ENCODE data around the gene SFSWAP.
A peak's percentile ranks its signal among the peaks of the same experiment; 100 is the strongest.

SFSWAP gene

GRCh38 chr12:131687346-131688125 is 23.4 kb upstream of the SFSWAP start:
- Mint-ChIP-seq H3K27me3 (peaks cover 2% of the 10 kb centered on the region), H3K4me3 (no peak overlapping the region), H3K36me3 (ENCODE audit: low read depth) (no peaks in the 10 kb centered on the region)

GRCh38 chr12:131688131-131688844 is 22.6 kb upstream of the SFSWAP start:
- Mint-ChIP-seq H3K36me3 (ENCODE audit: low read depth) (no peaks in the 10 kb centered on the region), H3K9me3 (no peaks in the 10 kb centered on the region)

More at GRCh38 chr12:131687346-131688125, 23.4 kb upstream of the SFSWAP start:
- no peak for ATAC-seq
- Mint-ChIP-seq H3K4me1 (peaks cover 2% of the 10 kb centered on the region), H3K27ac (no peak overlapping the region), H3K9me3 (no peaks in the 10 kb centered on the region)
- no peak for DNase-seq

DNA sequence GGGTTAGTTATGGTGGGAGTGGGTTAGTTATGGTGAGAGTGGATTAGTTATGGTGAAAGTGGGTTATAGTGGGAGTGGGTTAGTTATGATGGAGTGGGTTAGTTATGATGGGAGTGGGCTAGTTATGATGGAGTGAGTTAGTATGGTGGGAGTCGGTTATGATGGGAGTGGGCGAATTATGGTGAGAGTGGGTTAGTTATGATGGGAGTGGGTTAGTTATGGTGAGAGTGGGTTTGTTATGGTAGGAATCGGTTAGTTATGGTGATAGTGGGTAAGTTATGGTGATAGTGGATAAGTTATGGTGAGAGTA is 22.1 kb upstream of the SFSWAP start:
- Mint-ChIP-seq H3K4me1 (no peaks in the 10 kb centered on the region), H3K27ac (no peak overlapping the region), H3K4me3 (no peak overlapping the region), H3K9me3 (no peaks in the 10 kb centered on the region), H3K36me3 (ENCODE audit: low read depth) (no peaks in the 10 kb centered on the region), H3K27me3 (no peaks in the 10 kb centered on the region)
- no peak for ATAC-seq
- DNase-seq = no peak

More at GRCh38 chr12:131688131-131688844, 22.6 kb upstream of the SFSWAP start:
- H3K27ac Mint-ChIP-seq = no peak overlapping the region
- H3K27me3 Mint-ChIP-seq = no peaks in the 10 kb centered on the region
- ATAC-seq (no peak), DNase-seq (no peak)
- H3K4me1 Mint-ChIP-seq = no peaks in the 10 kb centered on the region
- no peak overlapping the region for H3K4me3 Mint-ChIP-seq

DNA sequence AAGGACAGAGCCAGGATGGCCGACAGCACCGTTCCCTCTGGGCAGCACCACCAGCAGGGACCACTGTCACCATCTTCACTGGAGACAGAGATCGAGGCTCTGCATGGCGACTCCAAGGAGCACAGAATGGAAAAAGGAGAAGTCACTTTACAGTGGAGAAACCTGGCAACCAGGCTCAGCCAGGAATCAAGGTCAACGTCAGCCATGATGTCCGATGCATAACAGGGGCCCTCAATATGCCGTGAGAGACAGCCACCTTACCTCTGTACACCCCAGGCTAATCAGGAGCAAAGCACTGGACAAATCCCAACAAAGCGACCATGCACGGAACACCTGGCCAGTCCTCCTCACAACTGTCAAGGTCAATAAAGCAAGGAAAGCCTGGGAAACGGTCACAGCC is 20.6 kb upstream of the SFSWAP start:
- ATAC-seq = no peak
- no peak for DNase-seq
- Mint-ChIP-seq H3K4me3 (no peak overlapping the region), H3K27me3 (no peaks in the 10 kb centered on the region), H3K27ac (no peak overlapping the region), H3K9me3 (no peaks in the 10 kb centered on the region), H3K36me3 (ENCODE audit: low read depth) (no peaks in the 10 kb centered on the region), H3K4me1 (no peaks in the 10 kb centered on the region)

GRCh38 chr12:131692431-131692830 is 18.5 kb upstream of the SFSWAP start:
- ATAC-seq (no peak), DNase-seq (no peak)
- H3K4me1 Mint-ChIP-seq = no peaks in the 10 kb centered on the region
- no peaks in the 10 kb centered on the region for H3K9me3 Mint-ChIP-seq
- no peaks in the 10 kb centered on the region for H3K36me3 Mint-ChIP-seq (ENCODE audit: low read depth)
- H3K4me3 Mint-ChIP-seq = no peak overlapping the region
- H3K27me3 Mint-ChIP-seq = no peaks in the 10 kb centered on the region
- H3K27ac Mint-ChIP-seq = no peak overlapping the region

GRCh38 chr12:131693149-131693548 is 17.7 kb upstream of the SFSWAP start:
- Mint-ChIP-seq H3K4me1 (no peaks in the 10 kb centered on the region), H3K36me3 (ENCODE audit: low read depth) (no peaks in the 10 kb centered on the region), H3K27me3 (no peaks in the 10 kb centered on the region), H3K4me3 (no peak overlapping the region), H3K9me3 (no peaks in the 10 kb centered on the region), H3K27ac (no peak overlapping the region)
- DNase-seq (no peak), ATAC-seq (peak; percentile 20)

- ATAC-seq (no peak), DNase-seq (no peak)
- H3K9me3 Mint-ChIP-seq = no peaks in the 10 kb centered on the region
- H3K4me3 Mint-ChIP-seq = no peak overlapping the region
- no peaks in the 10 kb centered on the region for H3K36me3 Mint-ChIP-seq (ENCODE audit: low read depth)
- H3K27ac Mint-ChIP-seq = no peak overlapping the region
- no peaks in the 10 kb centered on the region for H3K4me1 Mint-ChIP-seq
- H3K27me3 Mint-ChIP-seq = no peaks in the 10 kb centered on the region
These were observed 16.6 kb upstream of the SFSWAP start for GRCh38 chr12:131694116-131694838.

- DNase-seq (no peak), ATAC-seq (no peak)
- H3K27ac Mint-ChIP-seq = no peak overlapping the region
- H3K4me3 Mint-ChIP-seq = no peak overlapping the region
- H3K36me3 Mint-ChIP-seq (ENCODE audit: low read depth) = no peaks in the 10 kb centered on the region
- peaks cover 2% of the 10 kb centered on the region for H3K27me3 Mint-ChIP-seq
- no peaks in the 10 kb centered on the region for H3K4me1 Mint-ChIP-seq
- no peaks in the 10 kb centered on the region for H3K9me3 Mint-ChIP-seq
These were observed 14.9 kb upstream of the SFSWAP start for GRCh38 chr12:131695968-131696367.

DNA sequence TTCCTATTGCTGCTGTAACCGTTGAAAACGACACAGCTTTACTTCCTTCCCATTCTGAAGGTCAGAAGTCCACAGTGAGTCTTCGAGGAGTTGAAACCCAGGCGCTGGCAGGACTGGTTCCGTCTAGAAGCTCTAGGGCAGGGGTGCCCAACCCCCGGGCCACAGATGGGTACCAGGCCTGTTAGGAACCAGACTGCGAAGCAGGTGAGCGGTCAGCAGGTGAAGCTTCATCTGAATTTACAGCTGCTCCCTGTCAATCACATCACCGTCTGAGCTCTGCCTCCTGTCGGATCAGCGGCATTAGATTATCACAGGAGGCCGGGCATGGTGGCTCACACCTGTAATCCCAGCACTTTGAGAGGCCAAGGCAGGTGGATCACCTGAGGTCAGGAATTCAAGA is 12.6 kb upstream of the SFSWAP start:
- Mint-ChIP-seq H3K36me3 (ENCODE audit: low read depth) (no peaks in the 10 kb centered on the region), H3K4me3 (no peak overlapping the region), H3K9me3 (peaks cover 2% of the 10 kb centered on the region), H3K27me3 (peaks cover 2% of the 10 kb centered on the region), H3K27ac (no peak overlapping the region), H3K4me1 (no peaks in the 10 kb centered on the region)
- ATAC-seq (no peak), DNase-seq (no peak)

DNA sequence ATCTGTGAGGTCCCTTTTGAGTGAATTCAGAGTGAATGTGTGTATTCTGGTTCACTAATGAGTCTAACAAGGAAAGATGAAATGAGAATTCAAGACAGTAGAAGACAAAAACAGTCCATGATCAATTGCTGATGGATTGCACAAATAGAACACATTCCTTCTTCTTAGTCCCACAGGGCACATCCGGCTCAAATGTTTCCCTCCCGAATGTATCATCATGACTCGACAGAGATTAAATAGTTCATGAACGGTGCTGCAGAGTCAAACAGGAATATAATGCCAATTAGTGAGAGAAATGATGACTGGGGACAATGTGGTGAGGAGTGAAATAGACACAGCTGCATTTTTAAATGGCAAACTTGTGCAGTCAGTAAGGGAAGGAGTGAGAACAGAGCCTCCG is 11.5 kb upstream of the SFSWAP start:
- Mint-ChIP-seq H3K4me1 (no peaks in the 10 kb centered on the region), H3K4me3 (no peak overlapping the region), H3K9me3 (peaks cover 9% of the 10 kb centered on the region), H3K27me3 (peaks cover 2% of the 10 kb centered on the region), H3K36me3 (ENCODE audit: low read depth) (no peaks in the 10 kb centered on the region), H3K27ac (no peak overlapping the region)
- no peak for ATAC-seq
- no peak for DNase-seq

DNA sequence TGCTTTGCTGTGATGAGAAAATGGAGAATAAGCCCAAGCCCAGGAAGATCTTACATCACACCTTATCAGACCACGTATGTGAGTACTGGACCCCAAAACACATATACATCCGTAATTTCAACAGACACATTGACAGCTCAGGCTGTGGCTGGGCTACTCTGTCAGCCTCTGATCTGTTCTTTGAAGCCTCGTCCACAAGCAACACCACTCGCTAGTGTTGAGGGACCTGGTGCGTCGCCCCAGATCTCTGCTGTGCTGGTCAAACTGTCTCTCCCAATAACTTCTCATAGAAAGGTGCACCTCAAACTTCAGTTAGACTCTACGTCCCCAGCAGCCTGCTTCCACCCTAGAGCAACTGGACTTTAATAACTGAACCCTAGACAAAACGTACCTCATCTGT is 10.6 kb upstream of the SFSWAP start:
- H3K4me3 Mint-ChIP-seq = no peak overlapping the region
- H3K9me3 Mint-ChIP-seq = peaks cover 13% of the 10 kb centered on the region
- DNase-seq (no peak), ATAC-seq (no peak)
- no peaks in the 10 kb centered on the region for H3K4me1 Mint-ChIP-seq
- no peaks in the 10 kb centered on the region for H3K36me3 Mint-ChIP-seq (ENCODE audit: low read depth)
- no peak overlapping the region for H3K27ac Mint-ChIP-seq
- H3K27me3 Mint-ChIP-seq = peaks cover 2% of the 10 kb centered on the region

DNA sequence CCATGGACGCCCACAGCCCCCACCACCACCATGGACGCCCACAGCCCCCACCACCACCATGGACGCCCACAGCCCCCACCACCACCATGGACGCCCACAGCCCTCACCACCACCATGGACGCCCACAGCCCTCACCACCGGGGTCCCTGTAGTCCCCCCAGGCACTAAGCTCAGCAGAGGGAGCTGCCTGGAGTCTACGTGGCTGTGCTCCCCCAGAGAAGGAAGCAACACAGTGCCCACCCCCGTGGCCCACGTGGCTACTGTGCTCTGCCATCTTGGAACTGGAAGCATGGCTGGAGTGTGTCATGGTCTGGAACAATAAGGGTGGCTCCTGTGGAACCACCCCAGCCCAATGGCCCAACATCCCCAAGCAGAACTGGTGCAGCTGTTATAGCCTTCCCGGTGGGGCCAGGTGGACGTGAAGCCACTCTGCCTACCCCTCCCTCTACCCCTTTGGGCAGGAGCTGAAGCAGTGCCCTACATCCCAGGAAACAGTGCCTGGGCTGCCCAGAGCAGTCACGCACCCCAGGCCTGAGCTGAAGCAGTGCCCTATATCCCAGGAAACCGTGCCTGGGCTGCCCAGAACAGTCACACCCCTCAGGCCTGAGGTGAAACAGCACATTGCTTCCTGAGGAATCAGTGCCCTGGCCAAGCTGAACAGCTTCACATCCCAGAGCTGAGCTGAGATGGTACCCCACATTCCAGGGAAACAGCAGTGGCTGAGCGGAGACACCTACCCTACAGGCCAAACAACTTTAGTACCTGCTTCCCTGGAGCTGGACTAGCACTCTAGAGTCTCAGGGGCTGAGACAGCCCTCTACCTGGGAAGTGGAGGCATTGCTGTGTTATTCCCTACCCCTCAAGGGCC is 9.0 kb upstream of the SFSWAP start:
- DNase-seq (no peak), ATAC-seq (no peak)
- Mint-ChIP-seq H3K36me3 (ENCODE audit: low read depth) (no peaks in the 10 kb centered on the region), H3K27me3 (peaks cover 2% of the 10 kb centered on the region), H3K27ac (no peak overlapping the region), H3K4me1 (no peaks in the 10 kb centered on the region), H3K9me3 (peaks cover 13% of the 10 kb centered on the region), H3K4me3 (no peak overlapping the region)

DNA sequence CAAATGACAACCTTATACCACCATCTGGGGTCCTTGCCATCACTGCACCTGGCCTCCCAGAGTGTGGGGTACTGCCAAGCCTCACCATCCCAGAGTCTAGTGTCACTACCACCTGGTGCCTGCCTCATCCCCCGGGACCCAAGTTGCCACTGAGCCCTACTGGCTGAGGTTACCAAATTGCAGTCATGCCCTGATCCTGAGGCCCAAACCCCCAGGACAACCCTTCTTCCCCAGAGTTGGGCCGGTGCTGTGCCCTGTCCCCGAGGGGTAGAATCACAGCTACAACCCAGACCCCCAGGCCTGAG is 8.4 kb upstream of the SFSWAP start:
- Mint-ChIP-seq H3K4me3 (no peak overlapping the region), H3K36me3 (ENCODE audit: low read depth) (no peaks in the 10 kb centered on the region), H3K27ac (no peak overlapping the region), H3K4me1 (no peaks in the 10 kb centered on the region), H3K27me3 (peaks cover 2% of the 10 kb centered on the region), H3K9me3 (peaks cover 13% of the 10 kb centered on the region)
- no peak for ATAC-seq
- DNase-seq = no peak

DNA sequence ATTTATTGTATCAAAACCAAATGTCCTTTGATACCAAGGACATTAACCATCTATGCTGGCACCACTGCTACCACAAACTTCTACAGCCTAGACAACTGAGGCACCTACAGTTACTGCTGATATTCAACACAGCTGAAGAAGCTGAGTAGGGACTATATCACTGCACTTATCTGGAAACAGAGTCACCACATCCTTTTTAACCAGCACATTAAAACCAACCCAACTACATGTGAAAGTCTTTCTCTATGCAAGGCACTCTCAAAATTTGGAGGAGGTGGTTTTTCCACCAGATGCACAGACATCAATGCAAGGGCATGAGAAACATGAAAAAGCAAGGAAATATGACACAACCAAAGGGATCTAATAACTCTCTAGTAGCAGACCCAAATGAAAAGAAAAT is 7.7 kb upstream of the SFSWAP start:
- no peak overlapping the region for H3K4me3 Mint-ChIP-seq
- no peaks in the 10 kb centered on the region for H3K36me3 Mint-ChIP-seq (ENCODE audit: low read depth)
- no peak overlapping the region for H3K27ac Mint-ChIP-seq
- H3K9me3 Mint-ChIP-seq = peaks cover 13% of the 10 kb centered on the region
- no peak for DNase-seq
- no peak for ATAC-seq
- H3K27me3 Mint-ChIP-seq = peaks cover 2% of the 10 kb centered on the region
- H3K4me1 Mint-ChIP-seq = no peaks in the 10 kb centered on the region
